H9 (cell line): ENCODE measurements around the gene THEM4. TPM values are rescaled to one million over a fixed set of nuclear protein-coding genes. Genes with fewer than 3 reads are reported as not detected.
A peak's percentile ranks its signal among the peaks of the same experiment; 100 is the strongest.

Source experiments
- DNase-seq: peaks from one replicate; pipeline ENCODE4 v3.0.0-alpha.2; 2017
- H2AFZ ChIP-seq: one replicate; pipeline ENCODE4 v1.6.1; 2013; ENCODE audit warnings: mild to moderate bottlenecking, low read length, control low read depth, moderate library complexity
- H2AK5ac ChIP-seq: 2 replicates; pipeline ENCODE4 v1.6.1; 2013; ENCODE audit warnings: low read length, control low read depth, mixed read lengths; ENCODE audit not compliant: insufficient read length
- H2BK120ac ChIP-seq: one replicate; pipeline ENCODE4 v1.6.1; 2013; ENCODE audit warnings: low read depth, mild to moderate bottlenecking, low read length, control low read depth, inconsistent platforms; ENCODE audit not compliant: poor library complexity, severe bottlenecking
- H2BK12ac ChIP-seq: 2 replicates; pipeline ENCODE4 v1.6.1; 2013; ENCODE audit warnings: low read length, control low read depth, mixed read lengths, low read depth; ENCODE audit not compliant: insufficient read length
- H2BK15ac ChIP-seq: 2 replicates; pipeline ENCODE4 v1.6.1; 2013; ENCODE audit warnings: low read depth, low read length, control low read depth
- H2BK20ac ChIP-seq: one replicate; pipeline ENCODE4 v1.6.1; 2013; ENCODE audit warnings: low read depth, mild to moderate bottlenecking, low read length, control low read depth, inconsistent platforms; ENCODE audit not compliant: poor library complexity, severe bottlenecking
- H2BK5ac ChIP-seq: 2 replicates; pipeline ENCODE4 v1.6.1; 2013; ENCODE audit warnings: low read length, control low read depth, mixed read lengths; ENCODE audit not compliant: insufficient read length
- H3K14ac ChIP-seq: 2 replicates; pipeline ENCODE4 v1.6.1; 2013; ENCODE audit warnings: low read length, control low read depth; ENCODE audit not compliant: insufficient read depth
- H3K18ac ChIP-seq: 2 replicates; pipeline ENCODE4 v1.6.1; 2013; ENCODE audit warnings: low read depth, mild to moderate bottlenecking, mixed read lengths, low read length, control low read depth; ENCODE audit not compliant: insufficient read length
- H3K23ac ChIP-seq: 2 replicates; pipeline ENCODE4 v1.6.1; 2013; ENCODE audit warnings: low read length, control low read depth, mixed read lengths, low read depth; ENCODE audit not compliant: insufficient read length
- H3K23me2 ChIP-seq: 2 replicates; pipeline ENCODE4 v1.6.1; 2013; ENCODE audit warnings: low read depth, mild to moderate bottlenecking, mixed read lengths, low read length, control low read depth; ENCODE audit not compliant: insufficient read length, poor library complexity, severe bottlenecking
- H3K27ac ChIP-seq: 2 replicates; pipeline ENCODE4 v1.5.1; 2013; ENCODE audit warnings: low read length, control low read depth, mixed read lengths, low read depth; ENCODE audit not compliant: insufficient read length
- H3K27me3 ChIP-seq: 2 replicates; pipeline ENCODE4 v1.6.1; 2013; ENCODE audit warnings: low read length, control low read depth, inconsistent platforms; ENCODE audit not compliant: insufficient read depth
- H3K4ac ChIP-seq: 2 replicates; pipeline ENCODE4 v1.6.1; 2013; ENCODE audit warnings: low read depth, mild to moderate bottlenecking, control low read depth, inconsistent platforms, low read length, moderate library complexity
- H3K4me1 ChIP-seq: 2 replicates; pipeline ENCODE4 v1.6.1; 2013; ENCODE audit warnings: low read length, control low read depth, inconsistent platforms; ENCODE audit not compliant: insufficient read depth
- H3K4me2 ChIP-seq: 2 replicates; pipeline ENCODE4 v1.6.1; 2013; ENCODE audit warnings: low read length, control low read depth, mixed read lengths; ENCODE audit not compliant: insufficient read length, insufficient read depth
- H3K56ac ChIP-seq: 2 replicates; pipeline ENCODE4 v1.6.1; 2013; ENCODE audit warnings: low read depth, mild to moderate bottlenecking, mixed read lengths, low read length, control low read depth; ENCODE audit not compliant: insufficient read length
- H3K79me1 ChIP-seq: 2 replicates; pipeline ENCODE4 v1.6.1; 2013; ENCODE audit warnings: low read depth, mild to moderate bottlenecking, moderate library complexity, low read length, control low read depth, inconsistent platforms; ENCODE audit not compliant: insufficient read depth, poor library complexity, severe bottlenecking
- H3K79me2 ChIP-seq: 2 replicates; pipeline ENCODE4 v1.6.1; 2013; ENCODE audit warnings: low read length, control low read depth, inconsistent platforms; ENCODE audit not compliant: insufficient read depth
- H3K9ac ChIP-seq: 2 replicates; pipeline ENCODE4 v1.6.1; 2013; ENCODE audit warnings: low read length, control low read depth, mixed read lengths; ENCODE audit not compliant: insufficient read length; ENCODE audit errors: extremely low read depth
- H3K9me3 ChIP-seq: one replicate; pipeline ENCODE4 v1.6.1; 2013; ENCODE audit warnings: low read depth, low read length, inconsistent platforms; ENCODE audit not compliant: control insufficient read depth
- H3T11ph ChIP-seq: one replicate; pipeline ENCODE4 v1.6.1; 2013; ENCODE audit warnings: mild to moderate bottlenecking, low read length, control low read depth, inconsistent platforms
- H4K20me1 ChIP-seq: one replicate; pipeline ENCODE4 v1.6.1; 2013; ENCODE audit not compliant: control insufficient read depth, insufficient read length, insufficient read depth
- H4K5ac ChIP-seq: 2 replicates; pipeline ENCODE4 v1.6.1; 2013; ENCODE audit warnings: low read depth, mild to moderate bottlenecking, mixed read lengths, low read length, control low read depth; ENCODE audit not compliant: insufficient read length
- H4K8ac ChIP-seq: replicated peaks from 2 replicates; pipeline ENCODE4 v1.6.1; 2013; ENCODE audit warnings: low read length, control low read depth, mixed read lengths, low read depth; ENCODE audit not compliant: insufficient read length
- H4K91ac ChIP-seq: 2 replicates; pipeline ENCODE4 v1.6.1; 2013; ENCODE audit warnings: low read depth, mild to moderate bottlenecking, moderate library complexity, mixed read lengths, low read length, control low read depth; ENCODE audit not compliant: insufficient read length
- H3K27ac Mint-ChIP-seq, 3 experiments: 2 replicates in 2 of 3; 3 replicates in 1 of 3; pipeline ENCODE4 v1.8.0; 2020 to 2021; ENCODE audit warnings: mixed read lengths in 3 of 3, mild to moderate bottlenecking in 1 of 3, moderate library complexity in 1 of 3
- H3K27me3 Mint-ChIP-seq: 2 replicates; pipeline ENCODE4 v1.8.0; 2021; ENCODE audit warnings: low read depth, mild to moderate bottlenecking, moderate library complexity, mixed read lengths
- H3K36me3 Mint-ChIP-seq, 3 experiments: 2 replicates in 2 of 3; 3 replicates in 1 of 3; pipeline ENCODE4 v1.8.0; 2020 to 2021; ENCODE audit warnings: low read depth in 3 of 3, mixed read lengths in 3 of 3; ENCODE audit not compliant: insufficient read depth in 1 of 3
- H3K4me1 Mint-ChIP-seq, 2 experiments: 2 replicates each; pipeline ENCODE4 v1.8.0; 2020; ENCODE audit warnings: mixed read lengths in 2 of 2
- H3K4me3 Mint-ChIP-seq, 2 experiments: 2 replicates in 1 of 2; 3 replicates in 1 of 2; pipeline ENCODE4 v1.8.0; 2020 to 2021; ENCODE audit warnings: mild to moderate bottlenecking in 2 of 2, mixed read lengths in 2 of 2, moderate library complexity in 1 of 2
- H3K9me3 Mint-ChIP-seq, 2 experiments: 2 replicates in 1 of 2; 3 replicates in 1 of 2; pipeline ENCODE4 v1.8.0; 2020; ENCODE audit warnings: mild to moderate bottlenecking in 2 of 2, mixed read lengths in 2 of 2, moderate library complexity in 1 of 2
- CTCF ChIP-seq: fragments of 200-600 bp; sonication (generic); conservative IDR thresholded peaks from 3 replicates; pipeline ENCODE4 v1.8.0; 2021; ENCODE audit warnings: antibody characterized with exemption, mild to moderate bottlenecking
- WGBS: extraction: QIAGEN DNeasy Blood & Tissue Kit; methylation state at CpG from one replicate; pipeline ENCODE4 v1.1.7; 2013; ENCODE audit warnings: missing lambda C conversion rate, low lambda C conversion rate, mixed read lengths; ENCODE audit not compliant: insufficient read length; ENCODE audit errors: extremely low coverage; 5-methylcytosine and 5-hydroxymethylcytosine counted together
- total RNA-seq: library from RNA; stranded (reverse); gene quantifications from 2 replicates; pipeline ENCODE4 v1.2.1, GENCODE V29; 2021

THEM4 gene
- total RNA-seq, 1 experiment from 2014 or later = 10.5 TPM

GRCh38 chr1:151828921-151829320 lies 80.4 kb downstream of the THEM4 start:
- no peaks in the 10 kb centered on the region for H3K79me1 ChIP-seq
- no peak overlapping the region for H2BK15ac ChIP-seq
- H3K56ac ChIP-seq = no peak overlapping the region
- H3K9me3 ChIP-seq = no peaks in the 10 kb centered on the region
- peaks cover 5% of the 10 kb centered on the region for H3K27me3 Mint-ChIP-seq
- no peaks in the 10 kb centered on the region for H3K36me3 Mint-ChIP-seq
- no peaks in the 10 kb centered on the region for H3K79me2 ChIP-seq
- no peak overlapping the region for H2BK120ac ChIP-seq
- peak overlapping the region; percentile 11 for H3K4me2 ChIP-seq
- H3K4me1 Mint-ChIP-seq = peaks cover 37 to 46% of the 10 kb centered on the region in 2 experiments
- H3K14ac ChIP-seq = no peak overlapping the region
- H2AFZ ChIP-seq = no peak overlapping the region
- WGBS = no CpG with 5 or more reads among the region's 12 CpGs
- no peak overlapping the region for H3K23ac ChIP-seq
- no peak overlapping the region for H3T11ph ChIP-seq
- no peaks in the 10 kb centered on the region for H3K27me3 ChIP-seq
- H4K20me1 ChIP-seq = no peaks in the 10 kb centered on the region
- H4K5ac ChIP-seq = no peak overlapping the region
- no peak overlapping the region for H4K91ac ChIP-seq
- H3K18ac ChIP-seq = no peak overlapping the region
- TF ChIP-seq CTCF = no peak
- no peak overlapping the region for H4K8ac ChIP-seq
- no peak overlapping the region for H3K27ac ChIP-seq
- no peaks in the 10 kb centered on the region for H3K23me2 ChIP-seq
- H2BK12ac ChIP-seq = no peak overlapping the region
- H3K9me3 Mint-ChIP-seq = no peaks in the 10 kb centered on the region
- no peak overlapping the region for H2BK5ac ChIP-seq
- peaks cover 16% of the 10 kb centered on the region; the same call in 1 of the 2 replicates for H3K4me1 ChIP-seq
- H2BK20ac ChIP-seq = no peak overlapping the region
- no peak overlapping the region for H2AK5ac ChIP-seq
- H3K4me3 Mint-ChIP-seq = peak overlapping the region; percentile 47 to 63
- H3K27ac Mint-ChIP-seq = peak overlapping the region in 2 of 3 experiments; percentile 44 to 98; a peak in 4 of 7 replicates
- H3K4ac ChIP-seq = no peak overlapping the region
- peak; percentile 83 for DNase-seq
- no peak overlapping the region for H3K9ac ChIP-seq
